Stimulated activated CD4-positive, alpha-beta T cell treated with anti-CD3 and anti-CD28 coated beads, Interleukin-15, amount 100 ng/mL, for 48 hours (primary cell): ENCODE results near the gene PPP2R2C.

ENCODE experiments used
- DNase-seq, 2 donors: peaks; one replicate each; pipeline ENCODE4 v3.0.0-alpha.2; 2020; ENCODE audit warnings: low read depth in 2 of 2

PPP2R2C gene

GRCh38 chr4:6472387-6473263 is at the start of gene PPP2R2C:
TSS of gene PPP2R2C (minus strand) at chr4:6472614. CDS start at chr4:6472229, 385 bp downstream.
- no peak for DNase-seq

- DNase-seq, result no peak
These were observed 48.6 kb upstream of the PPP2R2C start for GRCh38 chr4:6520978-6521377.

- no peak for DNase-seq
These were observed 47.7 kb upstream of the PPP2R2C start for GRCh38 chr4:6520051-6520636.

- DNase-seq, result no peak
These were observed 44.8 kb upstream of the PPP2R2C start for GRCh38 chr4:6517171-6517570.

- DNase-seq, result no peak
These were observed 44.3 kb upstream of the PPP2R2C start for GRCh38 chr4:6516762-6517161.

GRCh38 chr4:6516281-6516680 is 43.9 kb upstream of the PPP2R2C start:
- DNase-seq, result no peak

DNA sequence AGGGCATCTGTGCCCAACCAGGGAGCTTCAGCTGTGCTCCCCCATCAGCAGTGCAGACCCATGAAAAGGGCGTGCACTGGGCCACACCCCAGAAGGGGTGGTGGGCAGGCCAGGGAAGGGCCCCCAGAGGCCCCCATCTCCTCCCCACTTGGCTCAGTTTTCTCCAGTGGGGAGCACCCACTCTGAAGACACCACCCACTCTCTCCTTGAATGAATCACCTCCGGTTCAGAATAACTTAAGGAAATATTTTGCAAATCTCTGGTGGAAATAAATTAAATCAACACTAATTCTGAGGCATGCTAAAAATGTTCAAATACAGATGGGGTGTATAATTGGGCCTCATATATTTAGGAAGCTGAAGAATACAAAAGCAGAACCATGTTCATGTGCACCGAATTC is 41.3 kb upstream of the PPP2R2C start:
- no peak for DNase-seq

- no peak for DNase-seq
These were observed 37.2 kb upstream of the PPP2R2C start for GRCh38 chr4:6509587-6509986.

DNA sequence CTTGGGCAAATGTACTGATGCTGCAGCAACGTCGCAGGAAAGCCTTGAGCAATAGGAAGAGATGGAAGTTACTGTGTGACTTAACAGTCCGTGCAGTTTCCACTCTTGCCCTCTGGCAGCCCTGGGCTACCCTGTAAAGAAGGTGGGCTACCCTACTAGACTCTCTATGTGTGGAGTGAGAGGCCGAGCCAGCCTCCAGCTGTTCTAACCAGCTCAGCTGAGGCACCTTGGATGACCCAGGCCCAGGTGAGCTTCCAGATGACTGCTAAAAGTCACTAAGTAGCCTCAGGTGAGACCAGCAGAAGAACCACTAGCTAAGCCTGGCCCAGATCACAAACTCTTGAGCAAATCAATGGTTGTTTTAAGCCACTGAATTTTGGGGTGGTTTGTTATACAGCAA is 34.9 kb upstream of the PPP2R2C start:
- DNase-seq, result no peak

GRCh38 chr4:6506616-6507140 is 34.3 kb upstream of the PPP2R2C start:
- DNase-seq, result no peak

GRCh38 chr4:6504900-6505496 is 32.6 kb upstream of the PPP2R2C start:
- no peak for DNase-seq

DNA sequence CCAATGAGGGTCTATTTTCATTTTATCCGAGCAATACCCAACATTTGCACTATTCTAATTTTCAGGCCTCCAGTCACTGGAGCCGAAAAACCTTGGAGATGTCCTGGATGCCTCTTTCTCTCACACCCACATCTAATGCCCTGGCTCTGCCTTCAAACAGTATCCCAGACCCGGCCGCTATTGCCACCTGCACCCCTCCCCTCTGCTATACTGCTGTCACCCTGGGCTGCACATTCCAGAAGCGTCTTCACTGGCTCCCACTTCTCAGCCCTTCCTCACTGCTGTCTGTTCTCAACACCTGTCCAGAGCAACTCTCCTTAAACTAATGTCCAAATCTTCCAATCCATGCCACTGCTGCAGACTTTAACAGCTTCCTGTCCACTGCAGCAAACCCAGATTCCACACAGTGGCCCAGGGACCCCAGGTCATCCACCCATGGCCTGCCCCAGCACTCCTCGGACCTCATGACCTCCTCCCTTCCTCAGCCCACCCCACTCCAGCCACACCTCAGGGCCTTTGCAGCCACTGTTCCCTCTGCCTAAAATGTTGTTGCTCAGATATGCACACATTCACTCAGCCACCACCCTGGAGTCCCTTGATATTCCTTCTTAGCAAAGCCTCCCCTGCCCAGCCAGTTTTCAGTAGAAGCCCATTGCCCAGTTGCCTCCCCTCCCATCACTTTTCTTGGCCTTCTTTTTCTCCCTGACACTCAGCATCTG is 30.5 kb upstream of the PPP2R2C start:
- DNase-seq, result no peak

DNA sequence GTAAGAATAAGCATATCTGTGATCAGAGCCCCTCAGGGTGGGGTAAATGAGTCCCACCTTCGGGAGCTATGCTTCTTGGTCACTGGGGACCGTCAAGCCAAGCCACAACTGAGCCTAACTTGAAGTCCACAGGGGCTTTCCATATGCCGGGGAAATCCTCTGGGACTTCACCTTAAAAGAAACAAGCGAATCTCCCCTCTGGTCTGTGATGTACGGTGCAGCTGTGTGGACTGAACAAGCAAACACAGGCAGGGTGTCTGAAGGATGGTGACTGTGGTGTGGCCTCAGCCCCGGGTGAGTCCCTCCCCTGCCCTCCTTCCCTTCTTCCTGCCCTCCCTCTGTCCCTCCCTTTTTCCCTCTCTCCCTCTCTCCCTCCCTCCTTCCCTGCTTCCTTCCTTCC is 29.7 kb upstream of the PPP2R2C start:
- no peak for DNase-seq

GRCh38 chr4:6501171-6501570 is 28.8 kb upstream of the PPP2R2C start:
- no peak for DNase-seq

DNA sequence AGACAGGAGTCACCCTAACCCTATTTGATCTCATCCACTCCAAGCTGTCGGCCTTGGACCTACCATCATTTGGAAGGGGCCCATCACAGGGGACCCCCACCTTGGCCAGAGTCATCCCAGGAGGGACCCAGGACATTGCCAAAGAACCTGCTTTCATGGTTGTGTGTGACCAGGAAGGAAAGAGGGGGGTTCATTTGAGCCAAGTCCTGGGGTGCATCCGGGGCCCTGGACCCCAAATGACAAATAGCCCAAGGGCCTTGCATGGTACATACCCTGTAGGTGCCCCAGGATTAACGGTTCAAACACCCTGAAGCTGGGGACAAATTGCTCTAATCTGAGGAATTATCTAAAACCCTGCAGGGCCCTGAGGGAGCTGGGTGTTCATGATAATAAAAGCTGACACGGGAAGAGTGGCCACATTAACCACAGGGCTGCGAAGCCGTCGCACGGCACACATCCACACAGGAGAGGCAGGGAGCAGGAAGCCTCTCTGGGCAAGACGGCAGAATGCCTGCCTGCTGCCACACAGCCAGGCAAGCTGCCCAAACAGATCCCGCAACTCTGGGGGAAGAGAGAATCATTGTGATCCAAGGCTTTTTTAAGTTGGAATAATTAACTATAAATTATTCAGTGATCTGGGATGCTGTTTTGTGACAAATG is 28.2 kb upstream of the PPP2R2C start:
- no peak for DNase-seq

GRCh38 chr4:6499238-6499600 is 26.8 kb upstream of the PPP2R2C start:
- DNase-seq, result no peak

GRCh38 chr4:6498511-6499237 is 26.3 kb upstream of the PPP2R2C start:
- DNase-seq, result no peak

DNA sequence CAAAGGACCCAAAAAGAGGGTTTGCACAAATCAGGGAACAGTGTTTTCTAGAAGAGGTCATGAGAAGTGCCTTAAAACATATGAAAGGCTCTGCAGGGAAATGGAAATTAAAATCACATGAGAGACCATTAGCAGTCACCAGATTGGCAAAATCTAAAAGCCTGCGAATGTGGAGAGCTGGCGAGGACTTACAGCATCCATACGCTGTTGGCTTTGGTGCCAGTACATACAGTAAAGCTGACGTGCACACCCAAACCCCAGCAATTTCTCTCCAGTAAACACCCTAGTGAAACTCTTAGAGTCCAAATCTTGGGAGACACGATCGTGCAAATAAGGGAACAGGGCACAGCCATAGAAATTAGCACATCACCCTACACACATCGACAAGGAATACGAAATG is 25.4 kb upstream of the PPP2R2C start:
- DNase-seq, result no peak

DNA sequence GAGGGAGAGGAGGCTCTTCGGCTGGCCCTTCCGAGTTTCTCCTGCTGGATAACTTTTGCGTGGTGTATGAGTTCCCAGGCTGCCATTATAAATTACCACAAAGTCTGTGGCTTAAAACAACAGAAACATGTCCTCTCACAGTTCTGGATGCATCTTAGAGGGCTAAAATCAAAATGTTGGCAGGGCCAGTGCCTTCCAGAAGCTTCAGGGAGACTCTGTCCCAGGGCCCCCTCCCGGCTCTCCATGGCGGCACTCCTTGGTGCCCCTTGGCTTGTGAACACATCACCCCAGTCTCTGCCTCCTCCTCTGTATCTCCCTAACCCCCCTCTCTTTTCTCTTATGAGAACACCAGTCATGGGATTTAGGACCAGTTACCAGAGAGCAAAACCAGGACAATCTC is 23.3 kb upstream of the PPP2R2C start:
- no peak for DNase-seq

- no peak for DNase-seq
These were observed 22.8 kb upstream of the PPP2R2C start for GRCh38 chr4:6495296-6495590.
